ENCODE data around the gene COIL.
"Not testable (repeated sequence)": the region's sequence is repeated elsewhere in the genome, so short reads cannot be mapped to it uniquely, and the experiment has no call there.

The COIL gene

DNA sequence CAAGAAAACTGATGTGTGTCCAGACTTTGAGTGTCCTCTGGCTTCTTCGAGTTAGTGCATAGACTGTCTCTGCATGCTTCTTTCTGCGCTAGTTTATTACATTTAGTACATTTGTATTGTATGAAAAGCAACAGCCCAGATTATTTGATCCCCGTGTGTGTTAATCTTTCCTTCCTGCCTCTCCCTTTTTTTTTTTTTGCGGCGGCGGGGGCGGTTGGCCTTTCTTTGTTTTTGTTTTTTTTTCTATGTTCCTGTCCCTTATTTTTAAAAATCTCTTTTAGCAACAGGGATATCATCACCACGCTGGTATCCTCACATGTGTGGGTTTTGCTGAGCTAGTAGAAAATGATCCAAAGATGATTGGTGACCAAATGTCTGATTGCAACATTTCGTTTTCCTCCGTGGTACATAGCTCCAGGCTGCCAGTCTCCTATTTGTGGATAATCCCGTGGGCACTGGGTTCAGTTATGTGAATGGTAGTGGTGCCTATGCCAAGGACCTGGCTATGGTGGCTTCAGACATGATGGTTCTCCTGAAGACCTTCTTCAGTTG, 26.5 kb upstream of the COIL start:
- DNase-seq (ENCODE audit: low spot score), result no peak
- TF ChIP-seq, protein P1, sequence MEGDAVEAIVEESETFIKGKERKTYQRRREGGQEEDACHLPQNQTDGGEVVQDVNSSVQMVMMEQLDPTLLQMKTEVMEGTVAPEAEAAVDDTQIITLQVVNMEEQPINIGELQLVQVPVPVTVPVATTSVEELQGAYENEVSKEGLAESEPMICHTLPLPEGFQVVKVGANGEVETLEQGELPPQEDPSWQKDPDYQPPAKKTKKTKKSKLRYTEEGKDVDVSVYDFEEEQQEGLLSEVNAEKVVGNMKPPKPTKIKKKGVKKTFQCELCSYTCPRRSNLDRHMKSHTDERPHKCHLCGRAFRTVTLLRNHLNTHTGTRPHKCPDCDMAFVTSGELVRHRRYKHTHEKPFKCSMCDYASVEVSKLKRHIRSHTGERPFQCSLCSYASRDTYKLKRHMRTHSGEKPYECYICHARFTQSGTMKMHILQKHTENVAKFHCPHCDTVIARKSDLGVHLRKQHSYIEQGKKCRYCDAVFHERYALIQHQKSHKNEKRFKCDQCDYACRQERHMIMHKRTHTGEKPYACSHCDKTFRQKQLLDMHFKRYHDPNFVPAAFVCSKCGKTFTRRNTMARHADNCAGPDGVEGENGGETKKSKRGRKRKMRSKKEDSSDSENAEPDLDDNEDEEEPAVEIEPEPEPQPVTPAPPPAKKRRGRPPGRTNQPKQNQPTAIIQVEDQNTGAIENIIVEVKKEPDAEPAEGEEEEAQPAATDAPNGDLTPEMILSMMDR (IDR thresholded peaks at IDR 0.05; ENCODE audit: extremely low read depth, missing control alignments), result no peak

DNA sequence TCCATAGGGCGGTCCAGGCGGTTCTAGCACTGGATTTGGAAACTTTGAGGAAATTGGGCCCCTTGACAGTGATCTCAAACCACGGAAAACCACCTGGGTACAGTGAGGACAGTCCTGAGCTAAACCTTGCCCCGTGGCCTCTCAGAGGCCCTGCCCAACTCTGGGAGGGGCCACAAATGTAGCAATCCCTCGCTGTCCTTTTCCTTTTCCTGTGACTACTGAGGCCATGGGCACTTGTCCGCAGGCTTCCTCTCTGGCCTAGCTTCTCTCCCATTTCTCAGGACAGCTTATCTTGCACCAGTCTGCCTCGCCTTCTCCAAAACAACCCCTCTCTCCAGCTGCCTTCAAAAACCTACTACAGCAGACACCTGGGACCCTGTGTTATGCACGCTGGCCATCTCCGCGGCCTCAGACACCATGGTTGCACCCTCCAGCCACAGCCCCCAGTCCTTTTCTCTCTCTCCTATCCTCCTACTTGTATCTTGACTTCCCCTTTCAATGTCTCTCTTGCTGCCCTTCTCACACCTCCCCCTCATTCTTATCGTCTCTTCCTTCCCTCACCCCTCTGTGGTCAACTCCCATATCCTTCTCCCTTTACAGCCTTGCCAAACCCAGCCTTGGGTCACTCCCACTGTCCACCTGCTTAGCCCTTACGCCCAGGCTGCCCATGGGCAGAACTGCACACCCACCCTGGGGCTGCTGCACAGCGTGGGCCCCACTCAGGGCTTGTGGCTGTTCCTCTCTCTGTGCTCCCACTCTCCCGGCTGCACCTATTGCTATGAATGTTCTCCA, 24.7 kb upstream of the COIL start:
- no peak for DNase-seq (ENCODE audit: low spot score)
- TF ChIP-seq, protein P1 (IDR thresholded peaks at IDR 0.05; ENCODE audit: extremely low read depth, missing control alignments), result no peak

DNA sequence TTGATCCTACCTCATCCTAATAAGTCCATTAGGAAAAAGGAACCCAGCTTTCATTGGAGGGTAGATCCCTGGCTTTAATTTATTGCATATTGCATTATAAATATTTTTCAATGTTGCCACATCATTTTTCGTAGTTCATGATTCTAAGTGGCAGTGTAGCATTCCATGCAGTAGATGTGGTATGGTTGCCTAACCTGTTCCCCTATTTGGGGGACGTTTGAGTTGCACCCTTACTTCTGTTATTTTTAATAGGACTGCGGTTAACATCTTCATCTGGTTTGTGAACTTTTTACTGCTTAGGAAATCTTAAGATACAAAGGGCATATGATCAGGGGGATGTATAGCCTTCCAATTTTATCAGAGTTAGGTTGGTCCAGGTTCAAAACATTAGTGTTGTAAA, 22.5 kb upstream of the COIL start:
- TF ChIP-seq, protein P1 (IDR thresholded peaks at IDR 0.05; ENCODE audit: extremely low read depth, missing control alignments), result no peak
- DNase-seq (ENCODE audit: low spot score), result no peak

DNA sequence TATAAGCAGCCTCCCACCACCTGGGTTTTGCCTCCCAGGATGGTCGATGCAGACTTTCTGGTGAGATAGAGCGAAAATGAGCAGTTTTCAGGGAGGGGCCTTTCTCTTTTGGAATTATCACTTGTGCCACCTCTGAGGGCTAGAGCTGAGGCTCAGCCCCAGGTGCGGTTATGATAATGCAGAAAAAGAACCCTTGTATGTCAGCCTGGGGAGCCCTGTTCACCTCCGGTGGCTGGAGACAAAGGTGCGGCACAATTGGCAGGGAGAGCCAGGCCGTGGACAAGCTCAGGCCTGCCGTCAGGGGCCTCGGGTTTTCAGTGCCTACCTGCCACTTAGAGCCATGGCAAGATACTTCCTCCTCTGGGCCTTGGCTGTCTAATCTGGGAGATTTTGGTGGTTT, 21.5 kb upstream of the COIL start:
- no peak for DNase-seq (ENCODE audit: low spot score)
- TF ChIP-seq, protein P1 (IDR thresholded peaks at IDR 0.05; ENCODE audit: extremely low read depth, missing control alignments), result no peak

DNA sequence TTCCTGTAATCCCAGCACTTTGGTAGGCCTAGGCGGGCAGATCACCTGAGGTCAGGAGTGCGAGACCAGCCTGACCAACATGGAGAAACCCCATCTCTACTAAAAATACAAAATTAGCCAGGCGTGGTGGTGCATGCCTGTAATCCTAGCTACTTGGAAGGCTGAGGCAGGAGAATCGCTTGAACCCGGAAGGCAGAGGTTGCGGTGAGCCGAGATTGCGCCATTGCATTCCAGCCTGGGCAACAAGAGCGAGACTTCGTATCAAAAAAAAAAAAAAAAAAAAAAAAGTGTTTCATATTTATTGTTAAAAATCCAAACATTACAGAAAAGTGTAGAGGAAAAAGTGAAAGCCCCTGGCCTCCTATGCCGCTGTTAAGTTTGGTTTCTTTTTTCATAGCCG, 19.7 kb upstream of the COIL start:
- DNase-seq (ENCODE audit: low spot score), result not testable (repeated sequence)

DNA sequence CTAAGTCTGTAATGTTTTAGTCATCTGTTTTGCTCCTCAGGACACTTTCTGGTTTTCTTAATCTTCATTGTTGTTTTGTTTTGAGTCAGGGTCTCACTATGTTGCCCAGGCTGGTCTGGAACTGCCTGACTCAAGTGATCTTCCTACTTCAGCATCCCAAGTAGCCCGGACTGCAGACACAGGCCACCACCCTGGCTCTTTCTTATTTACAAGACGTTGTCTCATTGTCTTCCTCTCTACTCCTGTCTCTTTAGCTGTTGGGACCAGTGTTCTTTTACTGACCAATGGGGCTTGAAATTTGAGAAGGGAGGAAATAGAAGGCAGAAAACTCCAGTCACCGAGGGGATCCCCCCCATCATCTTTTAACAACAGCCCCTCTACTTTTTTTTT, 18.2 kb upstream of the COIL start:
- TF ChIP-seq, protein P1 (IDR thresholded peaks at IDR 0.05; ENCODE audit: extremely low read depth, missing control alignments), result no peak
- DNase-seq (ENCODE audit: low spot score), result peak; percentile 41

DNA sequence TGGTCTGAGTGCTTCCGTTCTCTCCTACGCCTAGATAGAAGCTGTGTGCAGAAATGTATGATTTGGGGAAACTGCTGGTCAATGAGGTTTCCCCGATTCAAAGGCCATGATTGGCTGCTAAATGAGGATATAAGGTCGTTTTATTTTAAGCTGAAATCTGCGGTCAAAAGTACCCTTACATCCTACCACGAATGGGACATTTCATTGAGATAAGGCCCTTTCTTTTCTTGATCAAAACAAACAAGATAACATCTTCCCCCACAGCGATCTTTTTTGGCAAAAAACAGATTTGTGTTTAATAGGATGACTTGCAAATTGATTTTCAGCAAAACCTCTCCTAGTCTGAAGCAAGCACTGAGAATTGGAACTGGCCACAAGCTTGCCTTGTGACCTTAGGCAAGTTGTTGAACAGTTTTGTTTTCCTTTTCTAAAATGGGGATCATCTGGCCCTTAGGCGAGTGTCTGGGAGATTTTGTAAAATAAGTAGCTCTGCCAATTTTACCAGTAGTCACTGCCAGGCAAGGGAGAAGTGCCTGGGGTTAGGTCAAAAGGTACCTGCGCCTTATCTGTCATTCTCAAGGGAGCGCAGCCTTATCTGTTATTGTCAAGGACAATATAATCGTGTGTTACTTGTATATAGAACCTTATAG, 17.7 kb upstream of the COIL start:
- TF ChIP-seq, protein P1 (IDR thresholded peaks at IDR 0.05; ENCODE audit: extremely low read depth, missing control alignments), result no peak
- DNase-seq (ENCODE audit: low spot score), result peak; percentile 64
